GM13976 (cell line): Measurements from ENCODE around the gene FNBP1.

Experiments used
- DNase-seq: peaks from one replicate; pipeline ENCODE4 v3.0.0; 2012; ENCODE audit warnings: low spot score
- in situ Hi-C: fragments of 300-500 bp; cut with MboI; formaldehyde crosslinking; loops from one replicate; pipeline ENCODE4 v1.12.0; 2022; ENCODE audit warnings: low sequenced_read_pairs, mixed read lengths, inconsistent platforms; ENCODE audit not compliant: unreplicated experiment
- TF ChIP-seq, protein P1 (sequence below): IDR thresholded peaks from 2 replicates; pipeline ENCODE4 v1.5.1; 2012; ENCODE audit warnings: borderline replicate concordance, mild to moderate bottlenecking; ENCODE audit not compliant: insufficient read depth; ENCODE audit errors: extremely low read depth, missing control alignments, control extremely low read depth

FNBP1 gene

GRCh38 chr9:130058154-130058553 is 15.2 kb upstream of the FNBP1 start:
- TF ChIP-seq, protein P1, sequence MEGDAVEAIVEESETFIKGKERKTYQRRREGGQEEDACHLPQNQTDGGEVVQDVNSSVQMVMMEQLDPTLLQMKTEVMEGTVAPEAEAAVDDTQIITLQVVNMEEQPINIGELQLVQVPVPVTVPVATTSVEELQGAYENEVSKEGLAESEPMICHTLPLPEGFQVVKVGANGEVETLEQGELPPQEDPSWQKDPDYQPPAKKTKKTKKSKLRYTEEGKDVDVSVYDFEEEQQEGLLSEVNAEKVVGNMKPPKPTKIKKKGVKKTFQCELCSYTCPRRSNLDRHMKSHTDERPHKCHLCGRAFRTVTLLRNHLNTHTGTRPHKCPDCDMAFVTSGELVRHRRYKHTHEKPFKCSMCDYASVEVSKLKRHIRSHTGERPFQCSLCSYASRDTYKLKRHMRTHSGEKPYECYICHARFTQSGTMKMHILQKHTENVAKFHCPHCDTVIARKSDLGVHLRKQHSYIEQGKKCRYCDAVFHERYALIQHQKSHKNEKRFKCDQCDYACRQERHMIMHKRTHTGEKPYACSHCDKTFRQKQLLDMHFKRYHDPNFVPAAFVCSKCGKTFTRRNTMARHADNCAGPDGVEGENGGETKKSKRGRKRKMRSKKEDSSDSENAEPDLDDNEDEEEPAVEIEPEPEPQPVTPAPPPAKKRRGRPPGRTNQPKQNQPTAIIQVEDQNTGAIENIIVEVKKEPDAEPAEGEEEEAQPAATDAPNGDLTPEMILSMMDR, result no peak
- in situ Hi-C loops, result no loop called here
- no peak for DNase-seq

DNA sequence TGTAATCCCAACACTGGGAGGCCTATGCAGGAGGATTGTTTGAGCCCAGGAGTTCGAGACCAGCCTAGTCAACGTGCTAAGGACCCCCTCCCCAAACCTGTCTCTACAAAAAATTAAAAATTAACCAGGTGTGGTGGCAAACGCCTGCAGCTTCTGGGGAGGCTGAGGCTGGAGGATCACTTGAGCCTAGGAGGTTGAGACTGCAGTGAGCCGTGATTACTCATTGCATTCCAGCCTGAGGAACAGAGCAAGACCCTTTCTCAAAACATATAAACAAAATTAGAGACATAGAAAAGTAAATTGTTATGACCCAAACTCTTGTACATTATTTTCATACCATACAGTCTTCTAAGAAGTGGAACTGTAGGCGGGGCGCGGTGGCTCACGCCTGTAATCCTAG is 11.8 kb upstream of the FNBP1 start:
- DNase-seq, result no peak
- TF ChIP-seq, protein P1, result no peak
- in situ Hi-C loops, result no loop called here

DNA sequence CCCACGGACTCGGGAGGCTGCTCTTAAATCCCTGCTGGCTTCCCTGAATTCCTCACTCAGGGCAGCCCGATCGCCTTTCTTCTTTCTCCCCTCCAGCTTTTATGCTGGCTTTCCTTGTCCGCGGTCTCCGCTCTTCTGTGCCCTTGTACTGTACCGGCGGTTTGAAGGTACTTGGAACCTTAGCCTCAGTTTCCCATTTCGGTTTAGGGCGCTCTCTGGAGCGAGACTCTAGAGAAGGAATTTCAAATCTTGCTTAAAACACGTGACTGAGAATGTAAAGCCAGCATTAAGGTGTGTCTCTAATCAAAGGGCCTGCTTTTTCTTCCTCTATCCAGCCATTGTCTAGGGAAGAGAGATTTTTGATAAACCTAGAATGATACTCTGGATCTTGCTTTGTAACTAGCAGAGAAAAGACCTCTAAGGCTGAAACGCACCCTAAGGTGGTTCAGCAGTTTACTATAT is 11.4 kb upstream of the FNBP1 start:
- DNase-seq, result no peak
- TF ChIP-seq, protein P1, result no peak

DNA sequence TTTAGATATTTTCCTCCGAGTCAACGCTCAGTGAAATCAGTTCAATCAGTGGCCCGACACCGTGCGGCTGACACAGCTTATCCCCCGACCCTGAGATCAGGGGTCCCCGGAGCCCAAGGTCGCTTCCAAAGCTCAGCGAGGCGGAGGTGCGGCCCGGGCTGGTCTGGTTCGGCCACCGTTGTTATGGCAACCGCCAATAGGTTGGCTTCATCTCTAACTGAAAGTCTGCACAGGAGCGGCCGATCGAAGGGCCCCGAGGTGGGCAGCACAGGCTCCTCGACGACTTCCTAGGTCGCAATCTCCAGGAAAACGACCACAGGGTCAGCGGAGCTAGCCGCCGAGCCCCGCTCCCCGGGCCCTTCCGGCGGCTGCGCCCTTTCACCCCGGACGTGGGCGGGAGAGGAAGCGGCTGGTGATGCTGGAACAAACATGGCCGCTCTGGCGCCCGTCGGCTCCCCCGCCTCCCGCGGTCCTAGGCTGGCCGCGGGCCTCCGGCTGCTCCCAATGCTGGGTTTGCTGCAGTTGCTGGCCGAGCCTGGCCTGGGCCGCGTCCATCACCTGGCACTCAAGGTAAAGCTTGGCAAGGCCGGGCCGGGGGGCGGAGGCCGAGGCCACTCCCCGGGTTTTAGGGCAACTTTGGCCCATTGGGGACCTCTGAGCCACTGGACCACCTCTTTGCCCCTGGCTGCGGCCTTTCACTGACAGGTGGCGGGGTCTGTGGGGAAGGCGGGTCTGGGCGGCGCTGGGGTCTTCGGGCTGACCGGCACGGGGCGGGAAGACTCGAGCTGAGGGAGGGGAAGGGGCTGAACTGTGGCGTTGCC is 10.7 kb upstream of the FNBP1 start, which contains the start of gene GPR107:
Gene GPR107, plus strand, starts transcription at position 403 of the 821 bp plus-strand sequence. Its CDS starts 27 bp downstream, at position 430.
- TF ChIP-seq, protein P1, result no peak
- DNase-seq, result peak; percentile 93
- in situ Hi-C loops, result no loop called here

More for the DNA sequence above, 11.4 kb upstream of the FNBP1 start:
- in situ Hi-C loops, result no loop called here

- DNase-seq, result no peak
- in situ Hi-C loops, result no loop called here
- TF ChIP-seq, protein P1, result no peak
Measured at GRCh38 chr9:130053109-130053503, 10.1 kb upstream of the FNBP1 start.

- in situ Hi-C loops, result no loop called here
- DNase-seq, result peak; percentile 18
- TF ChIP-seq, protein P1, result no peak
Measured at GRCh38 chr9:130051855-130052254, 8.9 kb upstream of the FNBP1 start.
